Stimulated activated CD4-positive, alpha-beta T cell treated with anti-CD3 and anti-CD28 coated beads, Interleukin-4, amount 100 ng/mL, for 4 hours (primary cell): ENCODE data around the gene SFMBT1.

Experiments
- DNase-seq, 2 experiments: peaks; one replicate each; pipeline ENCODE4 v3.0.0-alpha.2; 2020

SFMBT1 gene

GRCh38 chr3:52880047-52880446, 165.8 kb downstream of the SFMBT1 start:
- DNase-seq: no peak

GRCh38 chr3:52879581-52879980, 166.3 kb downstream of the SFMBT1 start:
- no peak for DNase-seq

GRCh38 chr3:52879090-52879489, 166.8 kb downstream of the SFMBT1 start:
- DNase-seq: no peak

- no peak for DNase-seq
Observed at GRCh38 chr3:52877085-52877484, 168.8 kb downstream of the SFMBT1 start.

GRCh38 chr3:52874864-52875587, 170.8 kb downstream of the SFMBT1 start:
- DNase-seq: no peak

- no peak for DNase-seq
Observed at GRCh38 chr3:52874160-52874701, 171.6 kb downstream of the SFMBT1 start.

GRCh38 chr3:52873433-52874159, 172.3 kb downstream of the SFMBT1 start:
- no peak for DNase-seq

- DNase-seq: no peak
Observed at GRCh38 chr3:52872245-52872644, 173.6 kb downstream of the SFMBT1 start.

GRCh38 chr3:52871761-52872160, 174.1 kb downstream of the SFMBT1 start:
- DNase-seq: no peak

GRCh38 chr3:52870471-52870870, 175.4 kb downstream of the SFMBT1 start:
- DNase-seq: no peak

GRCh38 chr3:52866427-52866826, 179.4 kb downstream of the SFMBT1 start:
- no peak for DNase-seq

GRCh38 chr3:52865994-52866393, 179.9 kb downstream of the SFMBT1 start:
- no peak for DNase-seq

GRCh38 chr3:52860424-52860768, 185.5 kb downstream of the SFMBT1 start:
- DNase-seq: no peak

- no peak for DNase-seq
Observed at GRCh38 chr3:52859686-52860423, 186.0 kb downstream of the SFMBT1 start.

GRCh38 chr3:52857864-52858263, 188.0 kb downstream of the SFMBT1 start:
- DNase-seq: no peak

GRCh38 chr3:52857133-52857532, 188.7 kb downstream of the SFMBT1 start:
- no peak for DNase-seq

GRCh38 chr3:52856666-52857065, 189.2 kb downstream of the SFMBT1 start:
- no peak for DNase-seq

- no peak for DNase-seq
Observed at GRCh38 chr3:52854013-52854412, 191.9 kb downstream of the SFMBT1 start.
